Dendritic cell treated with granulocyte-macrophage colony-stimulating factor and Interleukin-4, amounts not matched to agents 40 ng/mL and 50 ng/mL, for 4 days (primary cell): Measurements from ENCODE around the gene RNASET2.
"Not testable (repeated sequence)": the region's sequence is repeated elsewhere in the genome, so short reads cannot be mapped to it uniquely, and the experiment has no call there.

Experiments used
- H3K27ac Mint-ChIP-seq: one replicate; pipeline ENCODE4 v1.8.0; 2022; ENCODE audit warnings: mild to moderate bottlenecking, mixed read lengths
- H3K27me3 Mint-ChIP-seq: one replicate; pipeline ENCODE4 v1.8.0; 2022; ENCODE audit warnings: mild to moderate bottlenecking, mixed read lengths
- H3K36me3 Mint-ChIP-seq: one replicate; pipeline ENCODE4 v1.8.0; 2022; ENCODE audit warnings: low read depth, mixed read lengths
- H3K4me1 Mint-ChIP-seq: one replicate; pipeline ENCODE4 v1.8.0; 2022; ENCODE audit warnings: low read depth, mixed read lengths
- H3K4me3 Mint-ChIP-seq: one replicate; pipeline ENCODE4 v1.8.0; 2022; ENCODE audit warnings: mild to moderate bottlenecking, moderate library complexity, mixed read lengths
- H3K9me3 Mint-ChIP-seq: one replicate; pipeline ENCODE4 v1.8.0; 2022; ENCODE audit warnings: mixed read lengths
- intact Hi-C: fragments of 100-400 bp; cut with micrococcal nuclease; formaldehyde crosslinking; loops from one replicate; pipeline ENCODE4 v1.15.0; 2022

RNASET2 gene

GRCh38 chr6:166957805-166958076, 1.4 kb upstream of the RNASET2 start:
- Mint-ChIP-seq H3K36me3 (peaks cover 35% of the 10 kb centered on the region), H3K27me3 (no peaks in the 10 kb centered on the region), H3K9me3 (no peaks in the 10 kb centered on the region), H3K4me3 (peak overlapping the region; percentile 91), H3K27ac (peak overlapping the region; percentile 94), H3K4me1 (peaks cover 68% of the 10 kb centered on the region)
- intact Hi-C loops, result loop anchor here (2.0 to 5.0 kb wide), 3 partner anchors 135 to 700 kb away; partner anchors contain the start of gene RPS6KA2

- intact Hi-C loops, result loop anchor here (2.0 to 5.0 kb wide), 3 partner anchors 135 to 700 kb away; partner anchors contain the start of gene RPS6KA2
- H3K4me1 Mint-ChIP-seq, result peaks cover 73% of the 10 kb centered on the region
- H3K9me3 Mint-ChIP-seq, result no peaks in the 10 kb centered on the region
- H3K27ac Mint-ChIP-seq, result peak overlapping the region; percentile 94
- H3K27me3 Mint-ChIP-seq, result no peaks in the 10 kb centered on the region
- peak overlapping the region; percentile 91 for H3K4me3 Mint-ChIP-seq
- H3K36me3 Mint-ChIP-seq, result peaks cover 40% of the 10 kb centered on the region
These were observed 896 bp upstream of the RNASET2 start for GRCh38 chr6:166957087-166957804.

DNA sequence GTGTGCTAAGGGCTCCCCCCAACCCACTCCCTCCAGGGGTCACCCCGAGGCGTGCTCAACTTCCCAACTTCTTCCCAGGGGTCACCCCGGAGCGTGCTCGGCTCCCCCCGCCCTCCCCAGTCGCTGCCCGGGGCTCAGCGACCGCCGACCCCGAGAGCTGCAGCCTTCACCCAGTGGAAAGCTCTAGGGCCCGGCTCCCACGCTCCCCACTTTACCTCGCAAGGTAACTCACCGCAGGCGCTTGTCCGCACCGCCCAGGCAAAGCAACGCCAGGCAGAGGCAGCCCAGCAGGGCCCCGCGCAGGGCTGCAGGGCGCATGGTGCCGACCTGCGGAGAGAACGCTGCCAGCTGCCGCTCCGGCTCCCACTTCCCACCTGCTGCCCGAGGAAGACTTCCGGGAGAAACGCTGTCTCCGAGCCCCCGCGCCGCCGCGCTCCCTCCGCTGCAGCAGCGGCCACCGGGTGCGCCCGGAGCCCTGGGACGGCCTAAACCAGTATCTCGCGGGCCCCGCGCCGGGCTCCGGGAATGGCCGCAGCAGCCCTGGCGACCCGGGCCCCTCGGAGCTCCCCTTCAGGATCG, 396 bp downstream of the RNASET2 start:
- H3K27me3 Mint-ChIP-seq, result no peaks in the 10 kb centered on the region
- peak overlapping the region; percentile 94 for H3K27ac Mint-ChIP-seq
- no peaks in the 10 kb centered on the region for H3K9me3 Mint-ChIP-seq
- intact Hi-C loops, result loop anchor here (1.0 to 5.0 kb wide), 4 partner anchors 43 to 699 kb away; partner anchors contain the start of genes CEP43 and RPS6KA2
- H3K4me3 Mint-ChIP-seq, result peak overlapping the region; percentile 91
- H3K4me1 Mint-ChIP-seq, result peaks cover 86% of the 10 kb centered on the region
- peaks cover 53% of the 10 kb centered on the region for H3K36me3 Mint-ChIP-seq

DNA sequence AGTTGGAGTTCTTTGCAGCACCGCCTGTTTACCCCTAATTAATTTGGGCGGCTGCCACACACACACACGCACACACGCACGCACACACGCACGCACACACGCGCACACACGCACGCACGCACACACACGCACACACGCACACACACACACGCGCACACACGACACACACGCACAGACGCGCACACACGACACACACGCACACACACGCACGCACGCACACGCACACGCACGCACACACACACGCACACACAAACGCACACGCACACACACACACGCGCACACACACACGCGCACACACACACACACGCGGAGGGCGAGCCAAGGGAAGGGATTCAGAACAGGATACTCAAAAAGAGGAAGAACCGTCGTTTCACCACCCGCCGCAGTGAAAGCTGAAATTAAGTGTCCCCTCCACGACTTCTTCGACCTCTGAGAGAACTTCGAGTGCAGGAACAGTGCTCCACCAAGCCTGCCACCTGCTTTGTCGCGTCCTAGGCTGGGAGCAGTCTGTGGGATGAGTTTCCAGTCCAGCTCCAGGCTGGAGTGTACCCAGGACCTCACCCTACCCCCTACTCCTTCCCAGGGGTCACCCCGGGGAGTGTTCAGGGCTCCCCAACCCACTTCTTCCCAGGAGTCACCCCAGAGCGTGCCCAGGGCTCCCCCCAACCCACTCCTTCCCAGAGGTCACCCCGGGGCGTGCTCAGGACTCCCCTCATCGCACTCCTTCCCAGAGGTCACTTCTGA, 1.1 kb downstream of the RNASET2 start:
- intact Hi-C loops, result loop anchor here (5.0 kb wide), 2 partner anchors 137 to 698 kb away; no protein-coding TSS in a partner anchor
- H3K4me1 Mint-ChIP-seq, result peaks cover 87% of the 10 kb centered on the region
- H3K36me3 Mint-ChIP-seq, result peaks cover 59% of the 10 kb centered on the region
- peak overlapping the region; percentile 91 for H3K4me3 Mint-ChIP-seq
- H3K9me3 Mint-ChIP-seq, result no peaks in the 10 kb centered on the region
- no peaks in the 10 kb centered on the region for H3K27me3 Mint-ChIP-seq
- H3K27ac Mint-ChIP-seq, result peak overlapping the region; percentile 94

DNA sequence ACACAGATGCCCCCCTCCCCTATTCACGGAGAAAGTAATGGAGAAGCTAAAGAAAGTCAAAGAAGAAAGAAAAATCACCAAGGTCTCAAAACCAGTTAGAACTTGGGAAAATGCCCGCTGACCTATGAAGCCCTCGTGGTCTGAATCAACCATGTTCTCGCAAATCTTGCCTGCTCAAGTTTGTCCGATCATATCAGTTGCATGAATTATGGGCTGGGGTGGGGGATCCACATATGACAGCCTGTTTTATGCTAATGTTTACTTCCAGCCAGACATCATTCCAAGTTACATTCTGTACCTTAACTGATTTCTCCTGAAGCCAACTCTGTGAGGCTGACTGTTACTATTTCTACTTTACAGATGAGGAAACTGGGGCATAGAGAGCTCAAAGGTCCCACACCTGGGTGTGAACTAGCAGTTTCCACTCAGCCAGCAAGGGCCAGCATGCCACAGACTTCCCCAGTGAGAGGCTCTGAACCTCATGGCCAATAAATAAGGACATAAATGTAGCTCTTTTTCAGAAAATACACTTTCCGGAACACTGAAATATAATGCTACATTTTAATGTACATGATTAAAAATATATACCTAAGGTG, 2.1 kb downstream of the RNASET2 start:
- H3K9me3 Mint-ChIP-seq, result no peaks in the 10 kb centered on the region
- H3K27me3 Mint-ChIP-seq, result no peaks in the 10 kb centered on the region
- peak overlapping the region; percentile 91 for H3K4me3 Mint-ChIP-seq
- H3K4me1 Mint-ChIP-seq, result peaks cover 87% of the 10 kb centered on the region
- peak overlapping the region; percentile 94 for H3K27ac Mint-ChIP-seq
- intact Hi-C loops, result no loop called here
- peaks cover 64% of the 10 kb centered on the region for H3K36me3 Mint-ChIP-seq

GRCh38 chr6:166952567-166953486, 3.5 kb downstream of the RNASET2 start:
- intact Hi-C loops, result loop anchor here (2.0 kb wide), 1 partner anchor 36 kb away; no protein-coding TSS in a partner anchor
- no peaks in the 10 kb centered on the region for H3K9me3 Mint-ChIP-seq
- H3K27ac Mint-ChIP-seq, result peak overlapping the region; percentile 92
- H3K36me3 Mint-ChIP-seq, result peaks cover 73% of the 10 kb centered on the region
- H3K4me3 Mint-ChIP-seq, result peak overlapping the region; percentile 91
- peaks cover 74% of the 10 kb centered on the region for H3K4me1 Mint-ChIP-seq
- H3K27me3 Mint-ChIP-seq, result no peaks in the 10 kb centered on the region

GRCh38 chr6:166952121-166952520, 4.2 kb downstream of the RNASET2 start:
- peaks cover 80% of the 10 kb centered on the region for H3K36me3 Mint-ChIP-seq
- H3K4me1 Mint-ChIP-seq, result peaks cover 67% of the 10 kb centered on the region
- H3K27ac Mint-ChIP-seq, result peak overlapping the region; percentile 92
- H3K9me3 Mint-ChIP-seq, result no peaks in the 10 kb centered on the region
- peak overlapping the region; percentile 32 for H3K4me3 Mint-ChIP-seq
- intact Hi-C loops, result loop anchor here (2.0 kb wide), 1 partner anchor 37 kb away; no protein-coding TSS in a partner anchor
- no peaks in the 10 kb centered on the region for H3K27me3 Mint-ChIP-seq

DNA sequence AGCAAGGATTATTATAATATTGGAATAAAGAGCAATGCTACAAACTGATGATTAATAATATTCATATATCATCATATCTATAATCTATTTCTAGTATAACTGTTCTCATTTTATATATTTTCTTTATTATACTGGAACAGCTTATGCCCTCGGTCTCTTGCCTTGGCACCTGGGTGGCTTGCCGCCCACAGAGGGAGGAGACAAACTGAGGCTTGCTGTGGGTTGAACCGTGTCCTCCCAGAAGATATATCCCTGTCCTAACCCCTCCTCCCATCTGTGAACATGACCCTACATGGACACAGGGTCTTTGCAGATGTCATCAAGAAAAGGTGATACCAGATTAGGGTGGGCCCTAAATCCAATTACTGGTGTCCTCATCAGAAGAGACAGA, 4.7 kb downstream of the RNASET2 start:
- intact Hi-C loops, result loop anchor here (2.0 kb wide), 1 partner anchor 37 kb away; no protein-coding TSS in a partner anchor
- Mint-ChIP-seq H3K27me3 (no peaks in the 10 kb centered on the region), H3K4me3 (peak overlapping the region; percentile 47), H3K4me1 (peaks cover 65% of the 10 kb centered on the region), H3K9me3 (no peaks in the 10 kb centered on the region), H3K27ac (peak overlapping the region; percentile 92), H3K36me3 (peaks cover 84% of the 10 kb centered on the region)

DNA sequence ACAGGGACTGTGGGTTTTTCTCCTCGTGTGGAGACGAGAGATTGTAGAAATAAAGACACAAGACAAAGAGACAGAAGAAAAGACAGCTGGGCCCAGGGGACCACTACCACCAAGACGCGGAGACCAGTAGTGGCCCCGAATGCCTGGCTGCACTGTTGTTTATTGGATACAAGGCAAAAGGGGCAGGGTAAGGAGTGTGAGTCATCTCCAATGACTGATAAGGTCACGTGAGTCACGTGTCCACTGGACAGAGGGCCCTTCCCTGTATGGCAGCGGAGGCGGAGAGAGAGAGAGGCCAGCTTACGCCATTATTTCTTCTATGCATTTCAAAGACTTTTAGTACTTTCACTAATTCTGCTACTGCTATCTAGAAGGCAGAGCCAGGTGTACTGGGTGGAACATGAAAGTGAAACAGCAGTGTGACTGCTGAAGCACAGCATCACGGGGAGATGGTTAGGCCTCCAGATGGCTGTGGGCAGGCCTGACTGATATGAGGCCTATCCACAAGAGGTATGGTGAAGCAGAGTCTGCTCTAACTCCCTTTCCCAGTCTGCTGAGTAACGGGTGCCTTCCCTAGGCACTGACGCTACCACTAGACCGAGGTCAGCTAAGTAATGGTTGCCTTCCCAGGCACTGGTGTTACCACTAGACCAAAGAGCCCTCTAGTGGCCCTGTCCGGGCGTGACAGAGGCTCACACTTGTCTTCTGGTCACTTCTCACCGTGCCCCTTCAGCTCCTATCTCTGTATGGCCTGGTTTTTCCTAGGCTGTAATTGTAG, 5.3 kb downstream of the RNASET2 start:
- Mint-ChIP-seq H3K27ac (peak overlapping the region; percentile 92), H3K36me3 (peaks cover 89% of the 10 kb centered on the region), H3K4me1 (peaks cover 65% of the 10 kb centered on the region), H3K4me3 (peak overlapping the region; percentile 47)
- H3K27me3 Mint-ChIP-seq, intact Hi-C loops, H3K9me3 Mint-ChIP-seq: not testable (repeated sequence)

DNA sequence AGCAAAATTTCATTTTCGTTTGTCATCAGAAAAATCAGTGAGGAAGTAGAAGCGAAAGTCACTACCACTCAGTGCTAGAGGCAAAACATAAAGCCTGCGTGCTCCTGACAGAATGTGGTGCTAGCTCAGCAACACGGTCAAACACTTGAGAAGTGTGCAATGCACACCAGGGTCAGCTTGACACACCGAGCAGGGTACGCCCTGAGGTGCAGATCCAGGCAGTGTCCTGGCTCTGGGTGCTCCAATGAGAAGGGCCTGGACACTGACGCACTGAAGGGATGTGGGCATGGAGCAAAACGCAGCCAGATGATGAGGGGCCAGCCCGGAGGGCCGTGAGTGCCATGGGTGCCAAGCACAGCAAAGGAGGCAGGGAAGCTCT, 5.9 kb downstream of the RNASET2 start:
- intact Hi-C loops, result no loop called here
- no peaks in the 10 kb centered on the region for H3K9me3 Mint-ChIP-seq
- H3K27ac Mint-ChIP-seq, result peak overlapping the region; percentile 92
- H3K36me3 Mint-ChIP-seq, result peaks cover 89% of the 10 kb centered on the region
- H3K4me3 Mint-ChIP-seq, result peak overlapping the region; percentile 47
- H3K4me1 Mint-ChIP-seq, result peaks cover 63% of the 10 kb centered on the region
- H3K27me3 Mint-ChIP-seq, result no peaks in the 10 kb centered on the region

DNA sequence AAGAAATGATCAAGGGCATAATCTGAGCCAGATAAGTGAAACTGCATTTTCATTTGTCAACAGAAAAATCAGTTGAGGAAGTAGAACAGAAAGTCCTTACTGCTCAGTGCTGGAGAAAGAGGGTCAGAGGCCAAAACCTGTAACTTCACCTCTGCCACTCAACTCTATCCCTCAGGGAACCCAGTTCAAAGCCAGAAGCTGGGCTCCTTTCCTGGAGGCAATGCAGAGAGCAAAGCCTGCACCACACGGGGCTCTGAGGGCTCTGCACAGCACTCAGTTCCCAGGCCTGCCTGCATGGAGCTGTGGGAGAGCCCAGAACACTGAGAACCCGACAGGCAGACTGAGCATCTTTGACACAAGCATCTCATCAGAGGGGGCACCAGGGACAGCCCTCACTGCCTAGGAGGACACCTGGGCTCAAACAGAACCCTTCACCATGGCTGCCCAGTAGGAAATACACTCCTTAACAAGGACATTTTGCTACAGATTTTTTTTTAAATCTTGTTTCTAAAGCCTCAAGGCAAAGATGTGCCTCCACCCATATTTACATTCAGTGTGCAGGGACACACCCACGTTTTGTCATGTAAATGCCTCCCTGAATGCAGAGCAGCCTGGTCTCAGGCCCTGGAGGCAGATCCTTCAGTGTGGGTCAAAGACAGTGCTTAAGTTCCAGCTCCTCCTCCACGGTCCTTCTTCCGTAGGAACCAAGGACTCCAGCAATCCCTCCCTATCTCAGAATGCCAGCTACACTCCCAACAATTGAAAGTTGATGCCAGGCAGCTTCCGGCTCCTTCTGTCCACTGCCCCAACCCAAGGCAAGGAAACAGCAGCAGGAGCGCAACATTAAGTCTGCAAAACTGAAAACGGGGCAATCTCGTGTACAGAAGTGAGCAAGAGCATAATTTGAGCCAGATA, 6.6 kb downstream of the RNASET2 start:
- Mint-ChIP-seq H3K4me3 (peak overlapping the region; percentile 73), H3K9me3 (no peaks in the 10 kb centered on the region), H3K27me3 (no peaks in the 10 kb centered on the region), H3K4me1 (peaks cover 63% of the 10 kb centered on the region), H3K36me3 (peaks cover 89% of the 10 kb centered on the region), H3K27ac (peak overlapping the region; percentile 92)
- intact Hi-C loops, result no loop called here

DNA sequence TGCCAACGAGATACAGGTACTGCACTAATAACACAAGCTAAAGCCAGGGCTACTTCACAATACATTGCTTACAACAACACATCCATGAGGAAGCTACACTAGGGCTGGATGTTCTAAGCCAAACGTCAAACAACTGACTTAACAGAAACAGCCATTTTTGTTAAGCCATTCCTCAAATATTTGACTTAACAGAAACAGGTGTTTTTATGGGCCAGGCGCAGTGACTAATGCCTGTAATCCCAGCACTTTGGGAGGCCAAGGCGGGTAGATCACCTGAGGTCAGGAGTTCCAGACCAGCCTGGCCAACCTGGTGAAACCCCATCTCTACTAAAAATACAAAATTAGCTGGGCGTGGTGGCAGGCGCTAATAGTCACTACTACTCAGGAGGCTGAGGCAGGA, 7.6 kb downstream of the RNASET2 start:
- H3K36me3 Mint-ChIP-seq, result peaks cover 89% of the 10 kb centered on the region
- intact Hi-C loops, H3K27me3 Mint-ChIP-seq, H3K9me3 Mint-ChIP-seq, H3K4me3 Mint-ChIP-seq: not testable (repeated sequence)
- H3K4me1 Mint-ChIP-seq, result peaks cover 60% of the 10 kb centered on the region
- H3K27ac Mint-ChIP-seq, result peak overlapping the region; percentile 92
